Ishikawa (cell line): ENCODE data around the gene KNOP1.

Experiments used
- CEBPB ChIP-seq: IDR thresholded peaks from 2 replicates; pipeline ENCODE4 v1.6.1; 2012
- CREB1 ChIP-seq: IDR thresholded peaks from 2 replicates; pipeline ENCODE4 v1.6.1; 2012; ENCODE audit warnings: low read depth
- EGR1 ChIP-seq: IDR thresholded peaks from 2 replicates; pipeline ENCODE4 v1.6.1; 2012
- EP300 ChIP-seq: IDR thresholded peaks from 2 replicates; pipeline ENCODE4 v1.6.1; 2012; ENCODE audit warnings: borderline replicate concordance
- FOXM1 ChIP-seq: IDR thresholded peaks from 2 replicates; pipeline ENCODE4 v1.6.1; 2012; ENCODE audit warnings: low read depth, borderline replicate concordance
- MAX ChIP-seq: IDR thresholded peaks from 2 replicates; pipeline ENCODE4 v1.6.1; 2012
- NFIC ChIP-seq: IDR thresholded peaks from 2 replicates; pipeline ENCODE4 v1.6.1; 2012
- RAD21 ChIP-seq: IDR thresholded peaks from 2 replicates; pipeline ENCODE4 v1.6.1; 2012; ENCODE audit warnings: low read depth
- TAF1 ChIP-seq: IDR thresholded peaks from 2 replicates; pipeline ENCODE4 v1.6.1; 2012; ENCODE audit warnings: low read depth, mild to moderate bottlenecking
- TCF12 ChIP-seq: IDR thresholded peaks from 2 replicates; pipeline ENCODE4 v1.6.1; 2012; ENCODE audit warnings: low read depth
- TEAD4 ChIP-seq: IDR thresholded peaks from 2 replicates; pipeline ENCODE4 v1.6.1; 2012
- USF1 ChIP-seq: IDR thresholded peaks from 2 replicates; pipeline ENCODE4 v1.6.1; 2012
- YY1 ChIP-seq: IDR thresholded peaks from 2 replicates; pipeline ENCODE4 v1.6.1; 2012; ENCODE audit warnings: low read depth
- ZBTB7A ChIP-seq: IDR thresholded peaks from 2 replicates; pipeline ENCODE4 v1.6.1; 2012; ENCODE audit warnings: low read depth
- TF ChIP-seq, protein P1 (sequence below): IDR thresholded peaks from 2 replicates; pipeline ENCODE4 v1.6.1; 2012; ENCODE audit warnings: low read depth, mild to moderate bottlenecking

KNOP1 gene

DNA sequence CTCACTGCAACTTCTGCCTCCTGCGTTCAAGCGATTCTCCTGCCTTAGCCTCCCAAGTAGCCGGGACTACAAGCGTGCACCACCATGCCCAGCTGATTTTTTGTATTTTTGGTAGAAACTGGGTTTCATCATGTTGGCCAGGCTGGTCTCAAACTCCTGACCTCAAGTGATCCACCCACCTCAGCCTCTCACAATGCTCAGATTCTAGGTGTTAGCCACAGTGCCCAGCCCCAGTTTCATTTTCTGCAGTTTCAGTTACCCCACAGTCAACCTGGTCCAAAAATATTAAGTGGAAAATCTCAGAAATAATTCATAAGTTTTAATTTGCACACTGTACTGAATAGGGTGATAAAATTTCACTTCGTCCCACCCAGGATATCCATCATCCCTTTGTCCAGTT lies 28.7 kb downstream of the KNOP1 start:
- TF ChIP-seq MAX (no peak), USF1 (no peak), RAD21 (no peak), YY1 (no peak), NFIC (no peak), TEAD4 (no peak), TAF1 (no peak), ZBTB7A (no peak), CREB1 (no peak), EP300 (no peak), FOXM1 (no peak), EGR1 (no peak), TCF12 (no peak), CEBPB (no peak)
- TF ChIP-seq, protein P1, sequence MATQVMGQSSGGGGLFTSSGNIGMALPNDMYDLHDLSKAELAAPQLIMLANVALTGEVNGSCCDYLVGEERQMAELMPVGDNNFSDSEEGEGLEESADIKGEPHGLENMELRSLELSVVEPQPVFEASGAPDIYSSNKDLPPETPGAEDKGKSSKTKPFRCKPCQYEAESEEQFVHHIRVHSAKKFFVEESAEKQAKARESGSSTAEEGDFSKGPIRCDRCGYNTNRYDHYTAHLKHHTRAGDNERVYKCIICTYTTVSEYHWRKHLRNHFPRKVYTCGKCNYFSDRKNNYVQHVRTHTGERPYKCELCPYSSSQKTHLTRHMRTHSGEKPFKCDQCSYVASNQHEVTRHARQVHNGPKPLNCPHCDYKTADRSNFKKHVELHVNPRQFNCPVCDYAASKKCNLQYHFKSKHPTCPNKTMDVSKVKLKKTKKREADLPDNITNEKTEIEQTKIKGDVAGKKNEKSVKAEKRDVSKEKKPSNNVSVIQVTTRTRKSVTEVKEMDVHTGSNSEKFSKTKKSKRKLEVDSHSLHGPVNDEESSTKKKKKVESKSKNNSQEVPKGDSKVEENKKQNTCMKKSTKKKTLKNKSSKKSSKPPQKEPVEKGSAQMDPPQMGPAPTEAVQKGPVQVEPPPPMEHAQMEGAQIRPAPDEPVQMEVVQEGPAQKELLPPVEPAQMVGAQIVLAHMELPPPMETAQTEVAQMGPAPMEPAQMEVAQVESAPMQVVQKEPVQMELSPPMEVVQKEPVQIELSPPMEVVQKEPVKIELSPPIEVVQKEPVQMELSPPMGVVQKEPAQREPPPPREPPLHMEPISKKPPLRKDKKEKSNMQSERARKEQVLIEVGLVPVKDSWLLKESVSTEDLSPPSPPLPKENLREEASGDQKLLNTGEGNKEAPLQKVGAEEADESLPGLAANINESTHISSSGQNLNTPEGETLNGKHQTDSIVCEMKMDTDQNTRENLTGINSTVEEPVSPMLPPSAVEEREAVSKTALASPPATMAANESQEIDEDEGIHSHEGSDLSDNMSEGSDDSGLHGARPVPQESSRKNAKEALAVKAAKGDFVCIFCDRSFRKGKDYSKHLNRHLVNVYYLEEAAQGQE = no peak

GRCh38 chr16:19688396-19689024 lies 29.5 kb downstream of the KNOP1 start:
- TF ChIP-seq NFIC (no peak), USF1 (no peak), CREB1 (no peak), TCF12 (no peak), EP300 (no peak), YY1 (no peak), TAF1 (no peak), TEAD4 (no peak), RAD21 (no peak), MAX (no peak), EGR1 (no peak), CEBPB (no peak), FOXM1 (no peak), ZBTB7A (no peak)
- TF ChIP-seq, protein P1 = no peak

- TF ChIP-seq TAF1 (no peak), EP300 (no peak), TCF12 (no peak), YY1 (no peak), NFIC (no peak), FOXM1 (no peak), USF1 (no peak), TEAD4 (no peak), CEBPB (no peak), RAD21 (no peak)
Measured at GRCh38 chr16:19687279-19687678, 30.7 kb downstream of the KNOP1 start.

DNA sequence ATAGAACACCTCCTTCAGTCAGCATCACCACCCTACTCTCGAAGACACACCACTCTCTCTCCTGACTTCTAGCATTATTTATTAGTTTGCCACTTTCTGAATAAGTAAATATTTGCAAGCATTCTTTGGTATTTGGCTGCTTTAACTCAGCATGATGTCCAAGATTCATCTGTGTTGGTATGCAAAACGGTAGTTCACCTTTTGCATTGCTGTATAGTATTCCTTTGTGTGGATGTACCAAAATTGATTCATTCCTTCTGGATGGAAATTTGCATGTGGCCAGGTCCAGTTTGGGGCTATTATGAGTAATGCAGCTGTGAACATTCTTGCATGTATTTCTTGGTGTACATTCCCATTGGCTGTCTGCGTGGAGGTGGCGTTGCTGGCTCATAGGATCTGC lies 32.9 kb downstream of the KNOP1 start:
- TF ChIP-seq YY1 = no peak
- TF ChIP-seq TEAD4 = no peak
- TF ChIP-seq, protein P1 = no peak
- no peak for TF ChIP-seq TAF1
- no peak for TF ChIP-seq ZBTB7A
- no peak for TF ChIP-seq FOXM1
- no peak for TF ChIP-seq TCF12
- TF ChIP-seq NFIC = no peak
- TF ChIP-seq RAD21 = no peak
